ENCODE data around the gene AHI1. TPM values are rescaled to one million over a fixed set of nuclear protein-coding genes. Genes with fewer than 3 reads are reported as not detected.

Gene AHI1
- total RNA-seq, 1 experiment from 2014 or later, result 22.8 TPM

GRCh38 chr6:135530113-135530512, 32.6 kb upstream of the AHI1 start:
- H3K27ac ChIP-seq (ENCODE audit: low read depth, low read length, poor library complexity, severe bottlenecking), result no peak overlapping the region
- TF ChIP-seq, protein P1, sequence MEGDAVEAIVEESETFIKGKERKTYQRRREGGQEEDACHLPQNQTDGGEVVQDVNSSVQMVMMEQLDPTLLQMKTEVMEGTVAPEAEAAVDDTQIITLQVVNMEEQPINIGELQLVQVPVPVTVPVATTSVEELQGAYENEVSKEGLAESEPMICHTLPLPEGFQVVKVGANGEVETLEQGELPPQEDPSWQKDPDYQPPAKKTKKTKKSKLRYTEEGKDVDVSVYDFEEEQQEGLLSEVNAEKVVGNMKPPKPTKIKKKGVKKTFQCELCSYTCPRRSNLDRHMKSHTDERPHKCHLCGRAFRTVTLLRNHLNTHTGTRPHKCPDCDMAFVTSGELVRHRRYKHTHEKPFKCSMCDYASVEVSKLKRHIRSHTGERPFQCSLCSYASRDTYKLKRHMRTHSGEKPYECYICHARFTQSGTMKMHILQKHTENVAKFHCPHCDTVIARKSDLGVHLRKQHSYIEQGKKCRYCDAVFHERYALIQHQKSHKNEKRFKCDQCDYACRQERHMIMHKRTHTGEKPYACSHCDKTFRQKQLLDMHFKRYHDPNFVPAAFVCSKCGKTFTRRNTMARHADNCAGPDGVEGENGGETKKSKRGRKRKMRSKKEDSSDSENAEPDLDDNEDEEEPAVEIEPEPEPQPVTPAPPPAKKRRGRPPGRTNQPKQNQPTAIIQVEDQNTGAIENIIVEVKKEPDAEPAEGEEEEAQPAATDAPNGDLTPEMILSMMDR (conservative IDR thresholded peaks at IDR 0.05; ENCODE audit: low read depth, low read length), result no peak
- TF ChIP-seq EZH2 (IDR thresholded peaks at IDR 0.05; ENCODE audit: borderline replicate concordance, low read depth, low read length, poor library complexity, severe bottlenecking), result no peak
- ChIA-PET POLR2A (ENCODE audit: low non-redundant PET) (no interaction called here), CTCF (no interaction called here)
- H3K4me3 ChIP-seq (ENCODE audit: low read depth, low read length, poor library complexity, severe bottlenecking), result no peak overlapping the region
- intact Hi-C loops (cut with micrococcal nuclease; ENCODE audit: unreplicated experiment), result loop anchor here (10.0 kb wide), 1 partner anchor 75 kb away; no protein-coding TSS in a partner anchor
- no peaks in the 10 kb centered on the region for H3K4me1 ChIP-seq (ENCODE audit: insufficient read depth, low read length, poor library complexity, severe bottlenecking)
- no peak for DNase-seq (ENCODE audit: low spot score)
- BruUV-seq (replicated peaks), result no TSS peak
- H3K36me3 ChIP-seq (ENCODE audit: insufficient read depth, low read length, poor library complexity, severe bottlenecking), result no peaks in the 10 kb centered on the region
- H3K27me3 ChIP-seq (replicated peaks; ENCODE audit: insufficient read depth, low read depth, low read length, poor library complexity), result peaks cover 14% of the 10 kb centered on the region
- no peaks in the 10 kb centered on the region for H3K9me3 ChIP-seq (ENCODE audit: low read depth, low read length, poor library complexity, severe bottlenecking)

DNA sequence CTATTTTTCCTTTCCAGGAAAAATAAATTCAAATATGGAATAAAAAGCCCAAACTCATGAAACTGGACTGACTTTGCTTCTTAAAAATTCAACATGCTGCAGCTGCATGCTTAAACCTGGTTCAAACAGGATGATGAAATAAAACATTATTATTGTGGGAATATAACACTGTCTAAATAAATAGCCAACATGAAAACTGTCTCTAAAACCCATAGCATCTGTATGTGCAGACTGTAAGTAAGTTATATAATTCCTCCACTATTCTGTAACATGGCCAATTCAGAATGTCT, 30.4 kb upstream of the AHI1 start:
- BruUV-seq (replicated peaks), result no TSS peak
- intact Hi-C loops (cut with micrococcal nuclease; ENCODE audit: unreplicated experiment), result no loop called here
- ChIA-PET CTCF (no interaction called here), POLR2A (ENCODE audit: low non-redundant PET) (no interaction called here)
- no peaks in the 10 kb centered on the region for H3K9me3 ChIP-seq (ENCODE audit: low read depth, low read length, poor library complexity, severe bottlenecking)
- no peaks in the 10 kb centered on the region for H3K4me1 ChIP-seq (ENCODE audit: insufficient read depth, low read length, poor library complexity, severe bottlenecking)
- no peak for DNase-seq (ENCODE audit: low spot score)
- H3K36me3 ChIP-seq (ENCODE audit: insufficient read depth, low read length, poor library complexity, severe bottlenecking), result no peaks in the 10 kb centered on the region
- no peak overlapping the region for H3K27ac ChIP-seq (ENCODE audit: low read depth, low read length, poor library complexity, severe bottlenecking)
- no peak overlapping the region for H3K4me3 ChIP-seq (ENCODE audit: low read depth, low read length, poor library complexity, severe bottlenecking)
- TF ChIP-seq EZH2 (IDR thresholded peaks at IDR 0.05; ENCODE audit: borderline replicate concordance, low read depth, low read length, poor library complexity, severe bottlenecking), result no peak
- TF ChIP-seq, protein P1 (conservative IDR thresholded peaks at IDR 0.05; ENCODE audit: low read depth, low read length), result no peak
- peaks cover 11% of the 10 kb centered on the region for H3K27me3 ChIP-seq (replicated peaks; ENCODE audit: insufficient read depth, low read depth, low read length, poor library complexity)

- CTCF ChIA-PET, result no interaction called here
- H3K27me3 ChIP-seq (replicated peaks; ENCODE audit: insufficient read depth, low read depth, low read length, poor library complexity), result peaks cover 9% of the 10 kb centered on the region
- no peaks in the 10 kb centered on the region for H3K4me1 ChIP-seq (ENCODE audit: insufficient read depth, low read length, poor library complexity, severe bottlenecking)
- intact Hi-C loops (cut with micrococcal nuclease; ENCODE audit: unreplicated experiment), result no loop called here
- TF ChIP-seq EZH2 (IDR thresholded peaks at IDR 0.05; ENCODE audit: borderline replicate concordance, low read depth, low read length, poor library complexity, severe bottlenecking), result no peak
- TF ChIP-seq, protein P1 (conservative IDR thresholded peaks at IDR 0.05; ENCODE audit: low read depth, low read length), result no peak
- DNase-seq (ENCODE audit: low spot score), result no peak
- BruUV-seq (replicated peaks), result no TSS peak
- no peak overlapping the region for H3K4me3 ChIP-seq (ENCODE audit: low read depth, low read length, poor library complexity, severe bottlenecking)
- no peaks in the 10 kb centered on the region for H3K9me3 ChIP-seq (ENCODE audit: low read depth, low read length, poor library complexity, severe bottlenecking)
- no peak overlapping the region for H3K27ac ChIP-seq (ENCODE audit: low read depth, low read length, poor library complexity, severe bottlenecking)
- H3K36me3 ChIP-seq (ENCODE audit: insufficient read depth, low read length, poor library complexity, severe bottlenecking), result no peaks in the 10 kb centered on the region
- POLR2A ChIA-PET (ENCODE audit: low non-redundant PET), result no interaction called here
These were observed 29.8 kb upstream of the AHI1 start for GRCh38 chr6:135527116-135527959.
